GM21737 (cell line): ENCODE results near the gene KCNIP3.
"Not testable (repeated sequence)": the region's sequence is repeated elsewhere in the genome, so short reads cannot be mapped to it uniquely, and the experiment has no call there.

Experiments used
- ATAC-seq: cut with Tn5 transposase; IDR thresholded peaks from one replicate; pipeline ENCODE4 v1.9.1; 2021; ENCODE audit warnings: mild to moderate bottlenecking, moderate library complexity; ENCODE audit not compliant: unreplicated experiment

The KCNIP3 gene

GRCh38 chr2:95296880-95297487 is at the start of gene KCNIP3:
KCNIP3 (plus strand) TSS chr2:95297347; CDS start chr2:95297439, 92 bp downstream.
- no peak for ATAC-seq

GRCh38 chr2:95258271-95258670 is 38.9 kb upstream of the KCNIP3 start:
- no peak for ATAC-seq

GRCh38 chr2:95260028-95261023 is 36.8 kb upstream of the KCNIP3 start:
- no peak for ATAC-seq

GRCh38 chr2:95261602-95262001 is 35.5 kb upstream of the KCNIP3 start:
- no peak for ATAC-seq

GRCh38 chr2:95262896-95263542 is 34.1 kb upstream of the KCNIP3 start:
- ATAC-seq = no peak

GRCh38 chr2:95264624-95265023 is 32.5 kb upstream of the KCNIP3 start:
- ATAC-seq = no peak

GRCh38 chr2:95265182-95265581 is 32.0 kb upstream of the KCNIP3 start:
- ATAC-seq = no peak

GRCh38 chr2:95266781-95267430 is 30.2 kb upstream of the KCNIP3 start:
- no peak for ATAC-seq

GRCh38 chr2:95267458-95268210 is 29.5 kb upstream of the KCNIP3 start:
- no peak for ATAC-seq

- ATAC-seq = no peak
Measured at GRCh38 chr2:95268211-95269035, 28.7 kb upstream of the KCNIP3 start.

GRCh38 chr2:95269036-95269680 is 28.0 kb upstream of the KCNIP3 start:
- no peak for ATAC-seq

- not testable (repeated sequence) for ATAC-seq
Measured at GRCh38 chr2:95269745-95270144, 27.4 kb upstream of the KCNIP3 start.

- ATAC-seq = no peak
Measured at GRCh38 chr2:95270541-95271081, 26.5 kb upstream of the KCNIP3 start.

- ATAC-seq = no peak
Measured at GRCh38 chr2:95271381-95271971, 25.7 kb upstream of the KCNIP3 start.

- ATAC-seq = no peak
Measured at GRCh38 chr2:95272299-95272751, 24.8 kb upstream of the KCNIP3 start.

GRCh38 chr2:95272781-95273180 is 24.4 kb upstream of the KCNIP3 start:
- no peak for ATAC-seq

- no peak for ATAC-seq
Measured at GRCh38 chr2:95273566-95274290, 23.4 kb upstream of the KCNIP3 start.
